GM18867 (cell line): Measurements from ENCODE around the gene OPCML.
A peak's percentile ranks its signal among the peaks of the same experiment; 100 is the strongest.

Experiments
- ATAC-seq: cut with Tn5 transposase; IDR thresholded peaks from one replicate; pipeline ENCODE4 v1.9.1; 2021; ENCODE audit warnings: mild to moderate bottlenecking, moderate library complexity; ENCODE audit not compliant: unreplicated experiment

OPCML gene

GRCh38 chr11:133086518-133086917 is 445.8 kb downstream of the OPCML start:
- ATAC-seq, result no peak

GRCh38 chr11:133082841-133083488 is 449.3 kb downstream of the OPCML start:
- peak; percentile 94 for ATAC-seq

- ATAC-seq, result no peak
Observed at GRCh38 chr11:133082453-133082781, 449.9 kb downstream of the OPCML start.

- ATAC-seq, result no peak
Observed at GRCh38 chr11:133081730-133082452, 450.4 kb downstream of the OPCML start.

- ATAC-seq, result no peak
Observed at GRCh38 chr11:133081020-133081419, 451.3 kb downstream of the OPCML start.

- peak; percentile 59 for ATAC-seq
Observed at GRCh38 chr11:133078591-133079404, 453.5 kb downstream of the OPCML start.

- no peak for ATAC-seq
Observed at GRCh38 chr11:133078012-133078411, 454.3 kb downstream of the OPCML start.

GRCh38 chr11:133075351-133075750 is 456.9 kb downstream of the OPCML start:
- ATAC-seq, result no peak

- no peak for ATAC-seq
Observed at GRCh38 chr11:133072858-133073582, 459.3 kb downstream of the OPCML start.

GRCh38 chr11:133072378-133072777 is 459.9 kb downstream of the OPCML start:
- ATAC-seq, result no peak

GRCh38 chr11:133070791-133071190 is 461.5 kb downstream of the OPCML start:
- ATAC-seq, result no peak

- no peak for ATAC-seq
Observed at GRCh38 chr11:133070021-133070713, 462.1 kb downstream of the OPCML start.

GRCh38 chr11:133065847-133066485 is 466.3 kb downstream of the OPCML start:
- ATAC-seq, result no peak

GRCh38 chr11:133064961-133065360 is 467.3 kb downstream of the OPCML start:
- no peak for ATAC-seq

GRCh38 chr11:133064152-133064877 is 468.0 kb downstream of the OPCML start:
- ATAC-seq, result no peak

GRCh38 chr11:133058501-133058900 is 473.8 kb downstream of the OPCML start:
- no peak for ATAC-seq

- ATAC-seq, result no peak
Observed at GRCh38 chr11:133053124-133053776, 479.1 kb downstream of the OPCML start.

- ATAC-seq, result no peak
Observed at GRCh38 chr11:133052537-133052936, 479.8 kb downstream of the OPCML start.
